Coronary artery (tissue), 2 donors: ENCODE results near the gene TMED10.
"Not testable (repeated sequence)": the region's sequence is repeated elsewhere in the genome, so short reads cannot be mapped to it uniquely, and the experiment has no call there.

Source experiments
- DNase-seq: peaks from one replicate; pipeline ENCODE4 v3.0.0-alpha.2; 2017; ENCODE audit warnings: low spot score
- H3K27ac ChIP-seq, 2 donors: fragments of 200-600 bp; sonication (generic); one replicate each; pipeline ENCODE4 v1.5.1; 2016 to 2019
- H3K4me3 ChIP-seq: fragments of 200-600 bp; sonication (generic); 2 replicates; pipeline ENCODE4 v1.5.1; 2016; ENCODE audit warnings: mild to moderate bottlenecking, moderate library complexity
- CTCF ChIP-seq: fragments of 200-600 bp; sonication (generic); IDR thresholded peaks from one replicate; pipeline ENCODE4 v1.5.1; 2019; ENCODE audit warnings: antibody characterized with exemption

Gene TMED10

DNA sequence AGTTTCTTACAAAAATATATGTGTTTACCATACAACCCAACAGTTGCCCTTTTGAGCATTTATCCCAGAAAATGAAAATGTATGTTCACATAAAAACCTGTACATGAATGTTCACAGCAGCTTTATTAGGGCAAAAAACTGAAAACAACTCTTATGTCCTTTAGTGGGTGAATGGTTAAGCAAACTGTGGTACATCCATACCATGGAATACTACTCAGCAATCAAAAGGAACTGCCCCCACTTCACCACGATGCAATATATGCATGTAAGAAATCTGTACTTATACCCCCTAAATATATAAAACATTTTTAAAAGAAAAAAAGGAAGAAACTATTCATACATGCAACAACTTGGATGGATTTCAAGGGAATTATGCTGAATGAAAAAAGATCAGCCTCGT, 42.8 kb downstream of the TMED10 start:
- Histone ChIP-seq H3K4me3 (no peak overlapping the region), H3K27ac (no peak overlapping the region)
- TF ChIP-seq CTCF, result no peak
- no peak for DNase-seq

- TF ChIP-seq CTCF, result no peak
- peak overlapping the region in 1 of 2 donors; percentile 56 for H3K27ac ChIP-seq
- DNase-seq, result no peak
- H3K4me3 ChIP-seq, result no peak overlapping the region
Observed at GRCh38 chr14:75132382-75133086, 43.9 kb downstream of the TMED10 start.

DNA sequence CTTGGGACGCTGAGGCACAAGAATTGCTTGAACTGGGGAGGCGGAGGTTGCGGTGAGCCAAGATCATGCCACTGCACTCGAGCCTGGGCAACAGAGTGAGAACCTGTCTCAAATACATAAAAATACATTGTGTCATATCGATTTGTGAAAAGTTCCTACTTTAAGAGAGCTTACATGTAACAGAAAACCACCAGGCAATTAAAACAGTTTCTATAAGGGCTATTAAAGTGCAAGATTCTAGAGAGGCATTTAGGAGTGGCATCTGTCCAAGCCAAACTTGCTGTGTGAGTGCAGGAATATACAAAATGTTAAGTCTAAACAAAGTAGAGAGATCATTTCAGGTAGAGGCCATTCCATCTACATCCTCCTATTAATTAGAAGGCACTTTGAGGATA, 47.8 kb downstream of the TMED10 start:
- Histone ChIP-seq H3K4me3 (no peak overlapping the region), H3K27ac (peak overlapping the region in 1 of 2 donors; percentile 98)
- no peak for TF ChIP-seq CTCF
- no peak for DNase-seq

DNA sequence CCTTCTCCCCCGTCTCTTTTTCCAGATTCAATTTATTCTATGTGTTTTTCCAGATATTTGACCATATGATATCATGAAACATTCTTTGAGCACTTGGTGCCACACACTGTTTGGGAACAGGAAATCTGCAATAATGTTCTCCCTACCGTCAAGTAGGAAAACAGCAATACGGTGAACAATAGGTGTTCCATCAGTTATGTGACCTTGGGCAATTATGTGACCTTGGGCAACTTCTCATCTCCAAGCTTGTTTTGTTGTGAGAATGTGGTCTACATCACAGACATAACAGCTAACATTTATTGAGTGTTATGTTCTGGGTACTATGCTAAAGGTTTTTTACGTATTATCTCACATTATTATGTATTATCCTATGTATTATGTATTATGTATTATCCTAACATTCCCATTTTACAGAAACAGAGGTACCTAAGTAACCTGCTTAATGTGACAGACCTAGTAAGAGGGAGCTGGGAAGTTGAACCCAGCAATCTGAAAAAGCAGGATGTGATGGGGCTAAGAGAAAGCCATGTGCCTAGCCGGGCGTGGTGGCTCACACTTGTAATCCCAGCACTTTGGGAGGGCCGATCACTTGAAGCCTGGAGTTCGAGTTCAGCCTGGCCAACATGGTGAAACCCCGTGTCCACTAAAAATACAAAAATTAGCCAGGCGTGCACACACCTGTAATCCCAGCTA, 48.4 kb downstream of the TMED10 start:
- TF ChIP-seq CTCF, result no peak
- no peak for DNase-seq
- H3K4me3 ChIP-seq, result peak overlapping the region; percentile 89
- peak overlapping the region in 1 of 2 donors; percentile 98 for H3K27ac ChIP-seq

DNA sequence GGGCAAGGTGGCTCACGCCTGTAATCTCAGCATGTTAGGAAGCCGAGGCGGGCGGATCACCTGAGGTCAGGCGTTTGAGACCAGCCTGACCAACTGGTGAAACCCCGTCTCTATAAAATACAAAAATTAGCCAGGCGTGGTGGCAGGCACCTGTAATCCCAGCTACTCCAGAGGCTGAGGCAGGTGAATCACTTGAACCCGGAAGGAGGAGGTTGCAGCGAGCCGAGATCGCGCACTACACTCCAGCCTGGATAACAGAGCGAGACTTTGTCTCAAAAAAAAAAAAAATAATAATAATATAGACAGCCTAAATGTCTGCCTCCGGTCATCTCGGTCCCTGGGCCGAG, 49.0 kb downstream of the TMED10 start:
- DNase-seq, result not testable (repeated sequence)
- H3K27ac ChIP-seq, result peak overlapping the region; percentile 95 to 98
- H3K4me3 ChIP-seq, result peak overlapping the region; percentile 89

DNA sequence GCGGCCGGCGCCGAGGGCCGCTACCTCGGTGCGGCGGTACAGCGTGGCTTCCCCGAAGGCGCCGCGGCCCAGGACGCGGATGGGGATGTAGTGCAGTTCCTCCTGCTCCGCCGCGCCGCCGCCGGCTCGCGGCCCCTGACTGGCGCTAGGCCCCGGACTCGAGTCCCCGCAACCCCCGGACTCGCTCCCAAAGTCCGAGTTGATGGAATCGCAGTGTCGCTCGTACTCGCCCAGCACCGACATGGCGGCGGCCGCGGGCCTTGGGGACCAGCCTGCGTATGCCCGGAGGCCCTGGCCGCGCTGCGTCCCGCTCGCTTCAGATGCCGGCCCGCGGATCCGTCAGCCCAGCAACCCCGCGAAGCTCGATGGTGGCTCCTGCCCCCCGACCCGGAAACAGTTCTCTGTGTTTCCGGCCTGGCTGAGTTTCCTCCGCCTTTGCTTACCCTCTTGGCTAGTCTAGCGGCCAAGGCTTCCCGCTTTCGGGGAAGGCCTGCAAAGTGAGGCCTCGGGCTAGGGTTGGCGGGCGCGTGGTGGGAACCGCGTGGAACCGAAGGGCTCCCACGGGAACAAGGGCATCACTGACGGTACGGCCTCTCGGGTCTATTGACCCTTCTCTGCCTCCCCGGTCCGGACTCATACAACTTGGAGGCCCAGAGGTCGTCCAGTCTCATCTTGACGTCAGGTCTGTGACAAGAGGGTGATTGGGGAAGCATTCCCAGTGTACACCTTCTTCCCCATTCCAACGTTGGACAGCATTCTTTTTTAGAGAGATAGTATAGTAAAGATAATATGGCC, 49.5 kb downstream of the TMED10 start, which contains the start of gene NEK9:
TSS of gene NEK9 (minus strand) at position 370 of the 795 bp plus-strand sequence. CDS start at position 243, 127 bp downstream.
- peak; percentile 94 for DNase-seq
- peak within 1 kb of the TSS; percentile 89 for H3K4me3 ChIP-seq
- no peak for TF ChIP-seq CTCF
- peak within 1 kb of the TSS; percentile 95 to 98 for H3K27ac ChIP-seq

- no peak for TF ChIP-seq CTCF
- Histone ChIP-seq H3K4me3 (peak overlapping the region; percentile 89), H3K27ac (peak overlapping the region; percentile 95 to 98)
- no peak for DNase-seq
Observed at GRCh38 chr14:75126121-75126544, 50.3 kb downstream of the TMED10 start.
